ENCODE measurements around the gene EPHA7. TPM values are rescaled to one million over a fixed set of nuclear protein-coding genes. Genes with fewer than 3 reads are reported as not detected.

The EPHA7 gene
- total RNA-seq, 2 experiments from 2014 or later, result not detected

DNA sequence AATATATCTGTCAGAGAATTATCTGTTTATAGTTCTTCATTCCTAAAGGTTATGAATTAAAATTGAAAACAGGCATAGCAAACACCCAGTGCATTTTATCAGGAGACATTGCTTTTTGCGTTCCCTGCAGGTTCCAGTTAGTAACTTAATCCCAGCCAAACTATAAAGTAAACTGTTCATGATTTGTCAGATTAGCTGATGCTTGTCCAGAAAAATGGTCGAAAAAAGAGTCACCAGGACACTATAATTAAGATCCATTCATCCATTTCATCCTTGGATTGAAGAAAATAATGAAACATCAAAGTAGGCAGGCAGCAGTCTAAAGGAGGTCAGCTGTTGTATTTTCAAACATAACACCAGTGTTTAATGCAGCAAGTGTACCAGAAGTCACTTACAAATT is 75.9 kb downstream of the EPHA7 start:
- H3K36me3 Mint-ChIP-seq (ENCODE audit: low read depth), result no peaks in the 10 kb centered on the region
- no peak for ATAC-seq (ENCODE audit: poor library complexity)
- H3K9me3 Mint-ChIP-seq, result peaks cover 4% of the 10 kb centered on the region
- no peak overlapping the region for H3K4me3 Mint-ChIP-seq
- TF ChIP-seq, protein P1, sequence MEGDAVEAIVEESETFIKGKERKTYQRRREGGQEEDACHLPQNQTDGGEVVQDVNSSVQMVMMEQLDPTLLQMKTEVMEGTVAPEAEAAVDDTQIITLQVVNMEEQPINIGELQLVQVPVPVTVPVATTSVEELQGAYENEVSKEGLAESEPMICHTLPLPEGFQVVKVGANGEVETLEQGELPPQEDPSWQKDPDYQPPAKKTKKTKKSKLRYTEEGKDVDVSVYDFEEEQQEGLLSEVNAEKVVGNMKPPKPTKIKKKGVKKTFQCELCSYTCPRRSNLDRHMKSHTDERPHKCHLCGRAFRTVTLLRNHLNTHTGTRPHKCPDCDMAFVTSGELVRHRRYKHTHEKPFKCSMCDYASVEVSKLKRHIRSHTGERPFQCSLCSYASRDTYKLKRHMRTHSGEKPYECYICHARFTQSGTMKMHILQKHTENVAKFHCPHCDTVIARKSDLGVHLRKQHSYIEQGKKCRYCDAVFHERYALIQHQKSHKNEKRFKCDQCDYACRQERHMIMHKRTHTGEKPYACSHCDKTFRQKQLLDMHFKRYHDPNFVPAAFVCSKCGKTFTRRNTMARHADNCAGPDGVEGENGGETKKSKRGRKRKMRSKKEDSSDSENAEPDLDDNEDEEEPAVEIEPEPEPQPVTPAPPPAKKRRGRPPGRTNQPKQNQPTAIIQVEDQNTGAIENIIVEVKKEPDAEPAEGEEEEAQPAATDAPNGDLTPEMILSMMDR (IDR thresholded peaks at IDR 0.05), result no peak
- Histone ChIP-seq H3K27ac (ENCODE audit: low read depth in 1 of 2, low read length in 2 of 2) (no peak overlapping the region), H3K4me3 (ENCODE audit: low read length) (no peak overlapping the region), H3K9me3 (ENCODE audit: control insufficient read depth in 1 of 2, insufficient read depth in 1 of 2, low read length in 2 of 2) (no peaks in the 10 kb centered on the region), H3K36me3 (ENCODE audit: insufficient read depth, low read length) (no peaks in the 10 kb centered on the region), H3K4me1 (ENCODE audit: insufficient read depth, low read length) (no peaks in the 10 kb centered on the region), H3K27me3 (ENCODE audit: control insufficient read depth in 1 of 2, insufficient read depth in 2 of 2, low read length in 2 of 2) (no peaks in the 10 kb centered on the region)
- H3K27ac Mint-ChIP-seq, result no peak overlapping the region
- ChIA-PET CTCF (no interaction called here), POLR2A (no interaction called here)
- no peak for DNase-seq
- H3K4me1 Mint-ChIP-seq (ENCODE audit: low read depth), result no peaks in the 10 kb centered on the region
- intact Hi-C loops (cut with DNase I, micrococcal nuclease), result no loop called here
- H3K27me3 Mint-ChIP-seq, result no peaks in the 10 kb centered on the region

DNA sequence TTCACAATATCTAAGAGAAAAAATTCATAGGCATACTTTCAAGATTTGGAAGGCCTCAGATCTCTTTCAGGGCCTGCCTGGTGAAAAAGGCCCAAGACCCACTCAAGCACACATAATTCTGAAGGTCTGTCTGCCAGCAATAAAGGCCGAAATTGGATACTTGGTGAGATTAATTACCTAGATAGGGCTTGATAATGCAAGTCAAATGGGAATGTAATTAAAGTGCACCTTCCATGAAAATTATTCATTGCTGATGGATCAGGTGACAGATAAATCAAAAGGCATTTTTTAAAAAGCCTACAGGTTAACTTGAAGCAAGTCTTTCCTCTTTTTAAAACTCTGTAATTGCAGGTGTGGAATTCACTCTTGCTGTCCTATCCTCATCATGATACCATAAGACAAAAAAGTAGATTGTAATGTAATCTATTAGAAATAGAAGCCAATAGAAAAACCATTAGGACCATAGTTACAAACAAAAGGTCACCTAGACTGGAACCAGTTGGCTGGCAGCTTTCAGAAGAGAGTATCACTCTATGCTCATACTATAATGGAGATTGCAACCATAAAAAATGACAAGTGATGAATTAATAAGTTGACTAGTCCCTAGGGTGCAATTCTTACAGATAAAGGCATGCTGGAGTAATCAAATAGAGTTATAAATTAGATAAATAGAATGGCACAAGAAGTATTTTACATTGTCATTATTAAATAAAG is 77.3 kb downstream of the EPHA7 start:
- intact Hi-C loops (cut with DNase I, micrococcal nuclease), result no loop called here
- Mint-ChIP-seq H3K9me3 (peaks cover 4% of the 10 kb centered on the region), H3K27ac (no peak overlapping the region), H3K36me3 (ENCODE audit: low read depth) (no peaks in the 10 kb centered on the region), H3K27me3 (no peaks in the 10 kb centered on the region), H3K4me3 (no peak overlapping the region), H3K4me1 (ENCODE audit: low read depth) (no peaks in the 10 kb centered on the region)
- no peak overlapping the region for H3K27ac ChIP-seq (ENCODE audit: low read depth in 1 of 2, low read length in 2 of 2)
- no peak overlapping the region for H3K4me3 ChIP-seq (ENCODE audit: low read length)
- ChIA-PET POLR2A (no interaction called here), CTCF (no interaction called here)
- H3K4me1 ChIP-seq (ENCODE audit: insufficient read depth, low read length), result no peaks in the 10 kb centered on the region
- no peaks in the 10 kb centered on the region for H3K36me3 ChIP-seq (ENCODE audit: insufficient read depth, low read length)
- H3K9me3 ChIP-seq (ENCODE audit: control insufficient read depth in 1 of 2, insufficient read depth in 1 of 2, low read length in 2 of 2), result no peaks in the 10 kb centered on the region
- H3K27me3 ChIP-seq (ENCODE audit: control insufficient read depth in 1 of 2, insufficient read depth in 2 of 2, low read length in 2 of 2), result no peaks in the 10 kb centered on the region
- ATAC-seq (ENCODE audit: poor library complexity) (no peak), DNase-seq (no peak)
- TF ChIP-seq, protein P1 (IDR thresholded peaks at IDR 0.05), result no peak

DNA sequence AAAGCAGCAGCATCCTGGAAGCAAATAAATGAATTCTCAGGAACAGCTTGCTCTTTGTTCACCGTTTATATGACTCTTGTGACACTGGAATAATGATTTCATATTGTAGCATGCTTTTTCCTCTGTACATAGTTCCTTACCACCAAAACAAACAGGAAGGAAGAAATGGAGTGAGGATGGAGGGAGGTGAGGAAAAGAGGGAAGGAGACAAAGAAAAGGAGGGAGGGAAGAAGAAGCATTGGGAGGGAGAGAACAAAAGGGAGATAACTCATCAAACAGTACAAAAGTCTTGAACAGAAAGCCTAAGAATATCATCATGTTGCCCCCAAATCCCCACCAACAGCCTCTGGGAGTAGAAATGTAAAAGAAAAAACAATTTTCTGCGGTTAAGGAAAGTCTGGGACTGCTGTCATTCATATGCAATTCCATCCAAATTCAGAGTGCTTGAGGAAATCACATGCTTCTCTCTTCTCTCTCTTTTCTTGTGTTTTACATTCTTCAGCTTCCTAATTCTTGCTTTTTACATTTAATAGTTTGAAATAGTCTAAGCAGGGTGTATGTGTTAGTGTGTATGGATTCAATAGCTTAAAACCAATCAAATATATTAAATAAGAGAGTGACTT is 81.5 kb downstream of the EPHA7 start:
- no peaks in the 10 kb centered on the region for H3K36me3 Mint-ChIP-seq (ENCODE audit: low read depth)
- H3K4me1 ChIP-seq (ENCODE audit: insufficient read depth, low read length), result no peaks in the 10 kb centered on the region
- ChIA-PET CTCF (no interaction called here), POLR2A (no interaction called here)
- H3K27me3 Mint-ChIP-seq, result no peaks in the 10 kb centered on the region
- TF ChIP-seq, protein P1 (IDR thresholded peaks at IDR 0.05), result no peak
- H3K4me3 ChIP-seq (ENCODE audit: low read length), result no peak overlapping the region
- H3K27me3 ChIP-seq (ENCODE audit: control insufficient read depth in 1 of 2, insufficient read depth in 2 of 2, low read length in 2 of 2), result no peaks in the 10 kb centered on the region
- no peak overlapping the region for H3K27ac Mint-ChIP-seq
- H3K9me3 ChIP-seq (ENCODE audit: control insufficient read depth in 1 of 2, insufficient read depth in 1 of 2, low read length in 2 of 2), result no peaks in the 10 kb centered on the region
- H3K4me3 Mint-ChIP-seq, result no peak overlapping the region
- H3K9me3 Mint-ChIP-seq, result peaks cover 2% of the 10 kb centered on the region
- no peaks in the 10 kb centered on the region for H3K4me1 Mint-ChIP-seq (ENCODE audit: low read depth)
- intact Hi-C loops (cut with DNase I, micrococcal nuclease), result no loop called here
- DNase-seq (no peak), ATAC-seq (ENCODE audit: poor library complexity) (no peak)
- H3K36me3 ChIP-seq (ENCODE audit: insufficient read depth, low read length), result no peaks in the 10 kb centered on the region
- H3K27ac ChIP-seq (ENCODE audit: low read depth in 1 of 2, low read length in 2 of 2), result no peak overlapping the region

All from CD4-positive, alpha-beta T cell (primary cell).